ENCODE results near the gene APAF1.

GRCh38 chr12:98757455-98757854 lies 112.4 kb downstream of the APAF1 start:
- TF ChIP-seq CTCF (IDR thresholded peaks at IDR 0.05) (no peak), POLR2A (IDR thresholded peaks at IDR 0.05; ENCODE audit: low read depth) (no peak), EP300 (IDR thresholded peaks at IDR 0.05) (no peak), POLR2AphosphoS5 (IDR thresholded peaks at IDR 0.05) (no peak)

All from esophagus muscularis mucosa (tissue), 4 donors.